K562 (cell line): ENCODE measurements around the gene PRXL2A. TPM values are rescaled to one million over a fixed set of nuclear protein-coding genes. Genes with fewer than 3 reads are reported as not detected.

Source experiments
- CBX1 ChIP-seq: sonication (generic); IDR thresholded peaks from 2 replicates; pipeline ENCODE4 v1.6.1; 2016; ENCODE audit warnings: antibody characterized with exemption, low read depth, mild to moderate bottlenecking
- EP300 ChIP-seq: IDR thresholded peaks from 2 replicates; pipeline ENCODE4 v1.6.1; 2012; ENCODE audit warnings: low read length, improper control_type of control experiment
- FOXA3 ChIP-seq, 2 experiments: fragments of 450-650 bp in 1 of 2; sonication (generic) in 1 of 2; formaldehyde crosslinking; IDR thresholded peaks in 1 of 2; conservative IDR thresholded peaks in 1 of 2; 2 replicates each; pipeline versions ENCODE4 v1.4.0 to v1.8.0; 2020 to 2022; ENCODE audit warnings: mild to moderate bottlenecking in 2 of 2, missing genetic modification reagents in 1 of 2
- FOXM1 ChIP-seq, 2 experiments: fragments of 450-650 bp in 1 of 2; sonication (generic) in 1 of 2; formaldehyde crosslinking in 1 of 2; IDR thresholded peaks; 2 replicates each; pipeline versions ENCODE4 v1.6.1 to v1.9.0; 2017 to 2022; ENCODE audit warnings: low read depth in 2 of 2, mild to moderate bottlenecking in 2 of 2, missing genetic modification reagents in 1 of 2, moderate library complexity in 1 of 2
- HMG20A ChIP-seq: fragments of 450-650 bp; formaldehyde crosslinking; conservative IDR thresholded peaks from 2 replicates; pipeline ENCODE4 v1.4.0; 2020; ENCODE audit warnings: mild to moderate bottlenecking, mixed read lengths
- ILK ChIP-seq: fragments of 450-650 bp; IDR thresholded peaks from 2 replicates; pipeline ENCODE4 v1.6.1; 2016; ENCODE audit warnings: missing genetic modification characterization, low read depth, mild to moderate bottlenecking, missing compliant biosample characterization, moderate library complexity, borderline replicate concordance
- IRF2 ChIP-seq: sonication (generic); formaldehyde crosslinking; IDR thresholded peaks from 2 replicates; pipeline ENCODE4 v1.8.1; 2022; ENCODE audit warnings: mild to moderate bottlenecking, missing genetic modification reagents
- KHSRP ChIP-seq: fragments of 450-650 bp; IDR thresholded peaks from 2 replicates; pipeline ENCODE4 v1.6.1; 2017
- KLF6 ChIP-seq: fragments of 250-450 bp; sonication (Bioruptor Pico); IDR thresholded peaks from 2 replicates; pipeline ENCODE4 v1.4.0; 2020; ENCODE audit warnings: mild to moderate bottlenecking, moderate library complexity, borderline replicate concordance
- NFE2L1 ChIP-seq: fragments of 450-650 bp; IDR thresholded peaks from 2 replicates; pipeline ENCODE4 v1.6.1; 2016; ENCODE audit warnings: missing genetic modification characterization, low read depth, mild to moderate bottlenecking, missing compliant biosample characterization, moderate library complexity, borderline replicate concordance
- NR2C1 ChIP-seq, 2 experiments: fragments of 450-650 bp; IDR thresholded peaks; 2 replicates each; pipeline ENCODE4 v1.6.1; 2017; ENCODE audit warnings: mild to moderate bottlenecking in 2 of 2, antibody characterized with exemption in 1 of 2, inconsistent platforms in 1 of 2, missing compliant biosample characterization in 1 of 2, missing genetic modification characterization in 1 of 2
- NR4A1 ChIP-seq, 2 experiments: fragments of 250-450 bp in 1 of 2; fragments of 450-650 bp in 1 of 2; sonication (Bioruptor Pico) in 1 of 2; IDR thresholded peaks; 2 replicates each; pipeline versions ENCODE4 v1.4.0 to v1.6.1; 2016 to 2020; ENCODE audit warnings: mild to moderate bottlenecking in 2 of 2, missing compliant biosample characterization in 1 of 2, missing genetic modification characterization in 1 of 2, moderate library complexity in 1 of 2
- POLR2B ChIP-seq: fragments of 450-650 bp; IDR thresholded peaks from 2 replicates; pipeline ENCODE4 v1.6.1; 2018; ENCODE audit warnings: low read depth; ENCODE audit not compliant: partially characterized antibody
- PTRF ChIP-seq: fragments of 450-650 bp; IDR thresholded peaks from 2 replicates; pipeline ENCODE4 v1.6.1; 2016; ENCODE audit warnings: mild to moderate bottlenecking, missing genetic modification characterization, missing compliant biosample characterization
- RBM25 ChIP-seq: fragments of 200-400 bp; formaldehyde crosslinking; IDR thresholded peaks from 2 replicates; pipeline ENCODE4 v1.6.1; 2018; ENCODE audit warnings: low read length, low read depth, moderate library complexity; ENCODE audit not compliant: severe bottlenecking
- SMAD1 ChIP-seq: fragments of 150-350 bp; IDR thresholded peaks from 2 replicates; pipeline ENCODE4 v1.6.1; 2014; ENCODE audit warnings: low read length, low read depth; ENCODE audit not compliant: partially characterized antibody
- ZNF232 ChIP-seq: sonication (generic); formaldehyde crosslinking; IDR thresholded peaks from 2 replicates; pipeline ENCODE4 v1.8.0; 2022; ENCODE audit warnings: mild to moderate bottlenecking, missing genetic modification reagents
- ZNF282 ChIP-seq: sonication (generic); formaldehyde crosslinking; IDR thresholded peaks from 2 replicates; pipeline ENCODE4 v1.8.1; 2023; ENCODE audit warnings: missing genetic modification reagents
- ZNF707 ChIP-seq: fragments of 250-450 bp; sonication (Bioruptor Pico); conservative IDR thresholded peaks from 2 replicates; pipeline ENCODE4 v1.8.0; 2022; ENCODE audit warnings: inconsistent platforms, mild to moderate bottlenecking, moderate library complexity
- polyA plus RNA-seq, 8 experiments: library from polyadenylated mRNA; depleted of rRNA in 4 of 8; stranded (reverse) in 5 of 8; unstranded in 3 of 8; fragments of >200 nt; fragmentation: Nextera tagmentation in 2 of 8; fragmentation: Illumina TruSeq in 1 of 8; extraction: Ambion mirVana in 2 of 8; extraction: Trizol in 1 of 8; gene quantifications; 2 replicates each; pipeline versions ENCODE4 v1.2.1 to v1.2.3, GENCODE V29; 2011 to 2014; ENCODE audit warnings: inconsistent platforms in 1 of 8, missing spikeins in 1 of 8
- total RNA-seq, 7 experiments: library from RNA; depleted of rRNA in 6 of 7; stranded (reverse); fragments of >200 nt in 6 of 7; fragmentation: Illumina TruSeq in 2 of 7; extraction: Trizol in 2 of 7; gene quantifications; 2 replicates each; pipeline versions ENCODE4 v1.2.1 to v1.2.3, GENCODE V29; 2011 to 2021; ENCODE audit warnings: low replicate concordance in 1 of 7
- TF ChIP-seq, protein P1 (sequence below), 2 experiments: fragments of 450-650 bp; conservative IDR thresholded peaks; 2 replicates each; pipeline ENCODE4 v1.6.1; 2017; ENCODE audit warnings: mild to moderate bottlenecking in 2 of 2, moderate library complexity in 2 of 2
- TF ChIP-seq, protein P2 (sequence below): fragments of 250-450 bp; sonication (Bioruptor Pico); IDR thresholded peaks from 2 replicates; pipeline ENCODE4 v1.5.0; 2022; ENCODE audit warnings: mild to moderate bottlenecking
- TF ChIP-seq, protein P3 (sequence below): fragments of 450-650 bp; IDR thresholded peaks from 2 replicates; pipeline ENCODE4 v1.6.1; 2016; ENCODE audit warnings: borderline replicate concordance

Gene PRXL2A
- total and polyA plus RNA-seq, 9 of the 15 experiments (the other 6 are each of a cell fraction or from before 2014, with no cell fraction given): 0.14 to 1.2 (median 0.75) TPM

DNA sequence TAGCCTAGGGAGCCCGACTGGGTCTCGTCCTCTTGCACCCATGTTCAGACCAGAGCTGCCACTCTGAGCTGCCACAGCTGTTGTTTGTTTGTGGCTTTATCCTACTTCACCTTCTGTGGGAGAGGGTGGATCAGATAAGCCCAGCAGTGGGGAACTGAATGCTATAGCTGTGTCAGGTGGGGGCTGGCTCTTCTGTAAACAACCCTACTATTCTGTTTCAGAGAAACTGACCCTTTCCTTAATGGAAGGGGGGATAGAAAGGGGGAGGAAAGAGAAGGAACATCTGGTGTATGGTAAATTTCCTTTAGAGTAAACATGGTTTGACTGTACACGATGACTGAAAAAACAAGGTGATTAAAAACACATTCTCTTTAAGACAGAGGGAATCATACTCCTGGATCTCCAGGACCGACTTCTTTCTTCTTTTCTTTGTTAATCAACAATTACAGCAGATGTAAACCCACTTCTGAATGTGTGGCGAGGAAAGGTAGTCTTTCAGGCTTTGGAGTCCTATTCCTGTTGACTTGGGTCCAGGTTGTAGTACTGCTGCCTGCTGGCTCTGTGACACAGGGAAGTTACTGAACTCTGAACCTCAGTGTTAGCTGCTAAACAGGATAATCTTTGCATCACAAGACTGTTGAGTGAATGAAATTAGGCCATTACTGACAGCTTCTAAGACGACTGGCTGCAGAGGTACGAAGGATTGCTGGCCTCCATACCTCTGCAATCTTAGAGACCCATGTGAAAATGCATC lies 6.0 kb downstream of the PRXL2A start (continued):
- TF ChIP-seq, protein P1, sequence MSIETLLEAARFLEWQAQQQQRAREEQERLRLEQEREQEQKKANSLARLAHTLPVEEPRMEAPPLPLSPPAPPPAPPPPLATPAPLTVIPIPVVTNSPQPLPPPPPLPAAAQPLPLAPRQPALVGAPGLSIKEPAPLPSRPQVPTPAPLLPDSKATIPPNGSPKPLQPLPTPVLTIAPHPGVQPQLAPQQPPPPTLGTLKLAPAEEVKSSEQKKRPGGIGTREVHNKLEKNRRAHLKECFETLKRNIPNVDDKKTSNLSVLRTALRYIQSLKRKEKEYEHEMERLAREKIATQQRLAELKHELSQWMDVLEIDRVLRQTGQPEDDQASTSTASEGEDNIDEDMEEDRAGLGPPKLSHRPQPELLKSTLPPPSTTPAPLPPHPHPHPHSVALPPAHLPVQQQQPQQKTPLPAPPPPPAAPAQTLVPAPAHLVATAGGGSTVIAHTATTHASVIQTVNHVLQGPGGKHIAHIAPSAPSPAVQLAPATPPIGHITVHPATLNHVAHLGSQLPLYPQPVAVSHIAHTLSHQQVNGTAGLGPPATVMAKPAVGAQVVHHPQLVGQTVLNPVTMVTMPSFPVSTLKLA (conservative IDR thresholded peaks at IDR 0.05): no peak
- no peak for TF ChIP-seq ZNF282
- TF ChIP-seq POLR2B: no peak
- TF ChIP-seq PTRF: no peak
- TF ChIP-seq ILK: no peak
- peak; percentile 52 for TF ChIP-seq EP300
- TF ChIP-seq NR4A1 (CRISPR knock-in tag; IDR thresholded peaks at IDR 0.05): no peak
- no peak for TF ChIP-seq NR4A1 (tag; IDR thresholded peaks at IDR 0.05)
- no peak for TF ChIP-seq SMAD1
- TF ChIP-seq KLF6 (CRISPR knock-in tag): no peak
- no peak for TF ChIP-seq ZNF232 (CRISPR knock-in tag)
- TF ChIP-seq FOXA3 (CRISPR knock-in tag; conservative IDR thresholded peaks at IDR 0.05 in 1 of 2, IDR thresholded peaks at IDR 0.05 in 1 of 2): peak in 1 of 2 experiments; percentile 77; a peak in 3 of 4 replicates
- TF ChIP-seq IRF2: no peak
- TF ChIP-seq, protein P2, sequence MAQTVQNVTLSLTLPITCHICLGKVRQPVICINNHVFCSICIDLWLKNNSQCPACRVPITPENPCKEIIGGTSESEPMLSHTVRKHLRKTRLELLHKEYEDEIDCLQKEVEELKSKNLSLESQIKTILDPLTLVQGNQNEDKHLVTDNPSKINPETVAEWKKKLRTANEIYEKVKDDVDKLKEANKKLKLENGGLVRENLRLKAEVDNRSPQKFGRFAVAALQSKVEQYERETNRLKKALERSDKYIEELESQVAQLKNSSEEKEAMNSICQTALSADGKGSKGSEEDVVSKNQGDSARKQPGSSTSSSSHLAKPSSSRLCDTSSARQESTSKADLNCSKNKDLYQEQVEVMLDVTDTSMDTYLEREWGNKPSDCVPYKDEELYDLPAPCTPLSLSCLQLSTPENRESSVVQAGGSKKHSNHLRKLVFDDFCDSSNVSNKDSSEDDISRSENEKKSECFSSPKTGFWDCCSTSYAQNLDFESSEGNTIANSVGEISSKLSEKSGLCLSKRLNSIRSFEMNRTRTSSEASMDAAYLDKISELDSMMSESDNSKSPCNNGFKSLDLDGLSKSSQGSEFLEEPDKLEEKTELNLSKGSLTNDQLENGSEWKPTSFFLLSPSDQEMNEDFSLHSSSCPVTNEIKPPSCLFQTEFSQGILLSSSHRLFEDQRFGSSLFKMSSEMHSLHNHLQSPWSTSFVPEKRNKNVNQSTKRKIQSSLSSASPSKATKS (CRISPR knock-in tag): no peak
- no peak for TF ChIP-seq KHSRP
- TF ChIP-seq, protein P3, sequence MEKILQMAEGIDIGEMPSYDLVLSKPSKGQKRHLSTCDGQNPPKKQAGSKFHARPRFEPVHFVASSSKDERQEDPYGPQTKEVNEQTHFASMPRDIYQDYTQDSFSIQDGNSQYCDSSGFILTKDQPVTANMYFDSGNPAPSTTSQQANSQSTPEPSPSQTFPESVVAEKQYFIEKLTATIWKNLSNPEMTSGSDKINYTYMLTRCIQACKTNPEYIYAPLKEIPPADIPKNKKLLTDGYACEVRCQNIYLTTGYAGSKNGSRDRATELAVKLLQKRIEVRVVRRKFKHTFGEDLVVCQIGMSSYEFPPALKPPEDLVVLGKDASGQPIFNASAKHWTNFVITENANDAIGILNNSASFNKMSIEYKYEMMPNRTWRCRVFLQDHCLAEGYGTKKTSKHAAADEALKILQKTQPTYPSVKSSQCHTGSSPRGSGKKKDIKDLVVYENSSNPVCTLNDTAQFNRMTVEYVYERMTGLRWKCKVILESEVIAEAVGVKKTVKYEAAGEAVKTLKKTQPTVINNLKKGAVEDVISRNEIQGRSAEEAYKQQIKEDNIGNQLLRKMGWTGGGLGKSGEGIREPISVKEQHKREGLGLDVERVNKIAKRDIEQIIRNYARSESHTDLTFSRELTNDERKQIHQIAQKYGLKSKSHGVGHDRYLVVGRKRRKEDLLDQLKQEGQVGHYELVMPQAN: no peak
- TF ChIP-seq CBX1: no peak
- no peak for TF ChIP-seq RBM25
- TF ChIP-seq HMG20A: no peak
- no peak for TF ChIP-seq FOXM1 (IDR thresholded peaks at IDR 0.05; ENCODE audit: low read depth)
- no peak for TF ChIP-seq FOXM1 (CRISPR knock-in tag; IDR thresholded peaks at IDR 0.05; ENCODE audit: low read depth)
- 0 out of 2 replicates have a peak, but pooled peaks have one; percentile 22 for TF ChIP-seq NR2C1 (IDR thresholded peaks at IDR 0.05)
- TF ChIP-seq NR2C1 (tag; IDR thresholded peaks at IDR 0.05): no peak
- TF ChIP-seq ZNF707 (CRISPR knock-in tag): no peak
- no peak for TF ChIP-seq NFE2L1 (tag)
